H9 (cell line): ENCODE measurements around the gene TBX1. TPM values are rescaled to one million over a fixed set of nuclear protein-coding genes. Genes with fewer than 3 reads are reported as not detected.
A peak's percentile ranks its signal among the peaks of the same experiment; 100 is the strongest.

Experiments used
- DNase-seq: peaks from one replicate; pipeline ENCODE4 v3.0.0-alpha.2; 2017
- H2AFZ ChIP-seq: one replicate; pipeline ENCODE4 v1.6.1; 2013; ENCODE audit warnings: mild to moderate bottlenecking, low read length, control low read depth, moderate library complexity
- H2AK5ac ChIP-seq: 2 replicates; pipeline ENCODE4 v1.6.1; 2013; ENCODE audit warnings: low read length, control low read depth, mixed read lengths; ENCODE audit not compliant: insufficient read length
- H2BK120ac ChIP-seq: one replicate; pipeline ENCODE4 v1.6.1; 2013; ENCODE audit warnings: low read depth, mild to moderate bottlenecking, low read length, control low read depth, inconsistent platforms; ENCODE audit not compliant: poor library complexity, severe bottlenecking
- H2BK12ac ChIP-seq: 2 replicates; pipeline ENCODE4 v1.6.1; 2013; ENCODE audit warnings: low read length, control low read depth, mixed read lengths, low read depth; ENCODE audit not compliant: insufficient read length
- H2BK15ac ChIP-seq: 2 replicates; pipeline ENCODE4 v1.6.1; 2013; ENCODE audit warnings: low read depth, low read length, control low read depth
- H2BK20ac ChIP-seq: one replicate; pipeline ENCODE4 v1.6.1; 2013; ENCODE audit warnings: low read depth, mild to moderate bottlenecking, low read length, control low read depth, inconsistent platforms; ENCODE audit not compliant: poor library complexity, severe bottlenecking
- H2BK5ac ChIP-seq: 2 replicates; pipeline ENCODE4 v1.6.1; 2013; ENCODE audit warnings: low read length, control low read depth, mixed read lengths; ENCODE audit not compliant: insufficient read length
- H3K14ac ChIP-seq: 2 replicates; pipeline ENCODE4 v1.6.1; 2013; ENCODE audit warnings: low read length, control low read depth; ENCODE audit not compliant: insufficient read depth
- H3K18ac ChIP-seq: 2 replicates; pipeline ENCODE4 v1.6.1; 2013; ENCODE audit warnings: low read depth, mild to moderate bottlenecking, mixed read lengths, low read length, control low read depth; ENCODE audit not compliant: insufficient read length
- H3K23ac ChIP-seq: 2 replicates; pipeline ENCODE4 v1.6.1; 2013; ENCODE audit warnings: low read length, control low read depth, mixed read lengths, low read depth; ENCODE audit not compliant: insufficient read length
- H3K23me2 ChIP-seq: 2 replicates; pipeline ENCODE4 v1.6.1; 2013; ENCODE audit warnings: low read depth, mild to moderate bottlenecking, mixed read lengths, low read length, control low read depth; ENCODE audit not compliant: insufficient read length, poor library complexity, severe bottlenecking
- H3K27ac ChIP-seq: 2 replicates; pipeline ENCODE4 v1.5.1; 2013; ENCODE audit warnings: low read length, control low read depth, mixed read lengths, low read depth; ENCODE audit not compliant: insufficient read length
- H3K27me3 ChIP-seq: 2 replicates; pipeline ENCODE4 v1.6.1; 2013; ENCODE audit warnings: low read length, control low read depth, inconsistent platforms; ENCODE audit not compliant: insufficient read depth
- H3K4ac ChIP-seq: 2 replicates; pipeline ENCODE4 v1.6.1; 2013; ENCODE audit warnings: low read depth, mild to moderate bottlenecking, control low read depth, inconsistent platforms, low read length, moderate library complexity
- H3K4me1 ChIP-seq: 2 replicates; pipeline ENCODE4 v1.6.1; 2013; ENCODE audit warnings: low read length, control low read depth, inconsistent platforms; ENCODE audit not compliant: insufficient read depth
- H3K4me2 ChIP-seq: 2 replicates; pipeline ENCODE4 v1.6.1; 2013; ENCODE audit warnings: low read length, control low read depth, mixed read lengths; ENCODE audit not compliant: insufficient read length, insufficient read depth
- H3K56ac ChIP-seq: 2 replicates; pipeline ENCODE4 v1.6.1; 2013; ENCODE audit warnings: low read depth, mild to moderate bottlenecking, mixed read lengths, low read length, control low read depth; ENCODE audit not compliant: insufficient read length
- H3K79me1 ChIP-seq: 2 replicates; pipeline ENCODE4 v1.6.1; 2013; ENCODE audit warnings: low read depth, mild to moderate bottlenecking, moderate library complexity, low read length, control low read depth, inconsistent platforms; ENCODE audit not compliant: insufficient read depth, poor library complexity, severe bottlenecking
- H3K79me2 ChIP-seq: 2 replicates; pipeline ENCODE4 v1.6.1; 2013; ENCODE audit warnings: low read length, control low read depth, inconsistent platforms; ENCODE audit not compliant: insufficient read depth
- H3K9ac ChIP-seq: 2 replicates; pipeline ENCODE4 v1.6.1; 2013; ENCODE audit warnings: low read length, control low read depth, mixed read lengths; ENCODE audit not compliant: insufficient read length; ENCODE audit errors: extremely low read depth
- H3K9me3 ChIP-seq: one replicate; pipeline ENCODE4 v1.6.1; 2013; ENCODE audit warnings: low read depth, low read length, inconsistent platforms; ENCODE audit not compliant: control insufficient read depth
- H3T11ph ChIP-seq: one replicate; pipeline ENCODE4 v1.6.1; 2013; ENCODE audit warnings: mild to moderate bottlenecking, low read length, control low read depth, inconsistent platforms
- H4K20me1 ChIP-seq: one replicate; pipeline ENCODE4 v1.6.1; 2013; ENCODE audit not compliant: control insufficient read depth, insufficient read length, insufficient read depth
- H4K5ac ChIP-seq: 2 replicates; pipeline ENCODE4 v1.6.1; 2013; ENCODE audit warnings: low read depth, mild to moderate bottlenecking, mixed read lengths, low read length, control low read depth; ENCODE audit not compliant: insufficient read length
- H4K8ac ChIP-seq: replicated peaks from 2 replicates; pipeline ENCODE4 v1.6.1; 2013; ENCODE audit warnings: low read length, control low read depth, mixed read lengths, low read depth; ENCODE audit not compliant: insufficient read length
- H4K91ac ChIP-seq: 2 replicates; pipeline ENCODE4 v1.6.1; 2013; ENCODE audit warnings: low read depth, mild to moderate bottlenecking, moderate library complexity, mixed read lengths, low read length, control low read depth; ENCODE audit not compliant: insufficient read length
- H3K27ac Mint-ChIP-seq, 3 experiments: 2 replicates in 2 of 3; 3 replicates in 1 of 3; pipeline ENCODE4 v1.8.0; 2020 to 2021; ENCODE audit warnings: mixed read lengths in 3 of 3, mild to moderate bottlenecking in 1 of 3, moderate library complexity in 1 of 3
- H3K27me3 Mint-ChIP-seq: 2 replicates; pipeline ENCODE4 v1.8.0; 2021; ENCODE audit warnings: low read depth, mild to moderate bottlenecking, moderate library complexity, mixed read lengths
- H3K36me3 Mint-ChIP-seq, 3 experiments: 2 replicates in 2 of 3; 3 replicates in 1 of 3; pipeline ENCODE4 v1.8.0; 2020 to 2021; ENCODE audit warnings: low read depth in 3 of 3, mixed read lengths in 3 of 3; ENCODE audit not compliant: insufficient read depth in 1 of 3
- H3K4me1 Mint-ChIP-seq, 2 experiments: 2 replicates each; pipeline ENCODE4 v1.8.0; 2020; ENCODE audit warnings: mixed read lengths in 2 of 2
- H3K4me3 Mint-ChIP-seq, 2 experiments: 2 replicates in 1 of 2; 3 replicates in 1 of 2; pipeline ENCODE4 v1.8.0; 2020 to 2021; ENCODE audit warnings: mild to moderate bottlenecking in 2 of 2, mixed read lengths in 2 of 2, moderate library complexity in 1 of 2
- H3K9me3 Mint-ChIP-seq, 2 experiments: 2 replicates in 1 of 2; 3 replicates in 1 of 2; pipeline ENCODE4 v1.8.0; 2020; ENCODE audit warnings: mild to moderate bottlenecking in 2 of 2, mixed read lengths in 2 of 2, moderate library complexity in 1 of 2
- WGBS: extraction: QIAGEN DNeasy Blood & Tissue Kit; methylation state at CpG from one replicate; pipeline ENCODE4 v1.1.7; 2013; ENCODE audit warnings: missing lambda C conversion rate, low lambda C conversion rate, mixed read lengths; ENCODE audit not compliant: insufficient read length; ENCODE audit errors: extremely low coverage; 5-methylcytosine and 5-hydroxymethylcytosine counted together
- total RNA-seq: library from RNA; stranded (reverse); gene quantifications from 2 replicates; pipeline ENCODE4 v1.2.1, GENCODE V29; 2021
- TF ChIP-seq, protein P1 (sequence below): fragments of 200-600 bp; sonication (generic); conservative IDR thresholded peaks from 3 replicates; pipeline ENCODE4 v1.8.0; 2021; ENCODE audit warnings: antibody characterized with exemption, mild to moderate bottlenecking

The TBX1 gene
- total RNA-seq, 1 experiment from 2014 or later = 2.2 TPM

GRCh38 chr22:19758896-19759426, 1.6 kb upstream of the TBX1 start:
- Histone ChIP-seq H2BK120ac (no peak overlapping the region), H3K9ac (no peak overlapping the region), H3K23ac (no peak overlapping the region), H3T11ph (no peak overlapping the region), H3K14ac (no peak overlapping the region), H2BK5ac (no peak overlapping the region), H3K4me2 (peak overlapping the region; percentile 8), H3K27ac (no peak overlapping the region), H3K27me3 (peaks cover 86% of the 10 kb centered on the region), H3K9me3 (no peaks in the 10 kb centered on the region), H2BK12ac (no peak overlapping the region), H2AFZ (no peak overlapping the region), H3K23me2 (no peaks in the 10 kb centered on the region), H4K20me1 (peaks cover 3% of the 10 kb centered on the region), H2AK5ac (no peak overlapping the region), H2BK20ac (no peak overlapping the region), H4K91ac (no peak overlapping the region), H3K79me2 (no peaks in the 10 kb centered on the region), H3K4ac (no peak overlapping the region), H4K5ac (no peak overlapping the region), H3K56ac (no peak overlapping the region), H3K79me1 (no peaks in the 10 kb centered on the region), H3K4me1 (no peaks in the 10 kb centered on the region; the same call in 1 of the 2 replicates), H4K8ac (no peak overlapping the region), H3K18ac (no peak overlapping the region), H2BK15ac (no peak overlapping the region)
- WGBS = no CpG with 5 or more reads among the region's 21 CpGs
- DNase-seq = no peak
- H3K4me3 Mint-ChIP-seq = peak overlapping the region in 1 of 2 experiments; percentile 64; a peak in 1 of 5 replicates
- H3K27ac Mint-ChIP-seq = no peak overlapping the region
- peaks cover 90% of the 10 kb centered on the region for H3K27me3 Mint-ChIP-seq
- TF ChIP-seq, protein P1, sequence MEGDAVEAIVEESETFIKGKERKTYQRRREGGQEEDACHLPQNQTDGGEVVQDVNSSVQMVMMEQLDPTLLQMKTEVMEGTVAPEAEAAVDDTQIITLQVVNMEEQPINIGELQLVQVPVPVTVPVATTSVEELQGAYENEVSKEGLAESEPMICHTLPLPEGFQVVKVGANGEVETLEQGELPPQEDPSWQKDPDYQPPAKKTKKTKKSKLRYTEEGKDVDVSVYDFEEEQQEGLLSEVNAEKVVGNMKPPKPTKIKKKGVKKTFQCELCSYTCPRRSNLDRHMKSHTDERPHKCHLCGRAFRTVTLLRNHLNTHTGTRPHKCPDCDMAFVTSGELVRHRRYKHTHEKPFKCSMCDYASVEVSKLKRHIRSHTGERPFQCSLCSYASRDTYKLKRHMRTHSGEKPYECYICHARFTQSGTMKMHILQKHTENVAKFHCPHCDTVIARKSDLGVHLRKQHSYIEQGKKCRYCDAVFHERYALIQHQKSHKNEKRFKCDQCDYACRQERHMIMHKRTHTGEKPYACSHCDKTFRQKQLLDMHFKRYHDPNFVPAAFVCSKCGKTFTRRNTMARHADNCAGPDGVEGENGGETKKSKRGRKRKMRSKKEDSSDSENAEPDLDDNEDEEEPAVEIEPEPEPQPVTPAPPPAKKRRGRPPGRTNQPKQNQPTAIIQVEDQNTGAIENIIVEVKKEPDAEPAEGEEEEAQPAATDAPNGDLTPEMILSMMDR = no peak
- peaks cover 23 to 47% of the 10 kb centered on the region in 2 experiments for H3K4me1 Mint-ChIP-seq
- peaks cover 0 to 3% (median 0%) of the 10 kb centered on the region in 3 experiments; a peak in 2 of 7 replicates for H3K36me3 Mint-ChIP-seq
- peaks cover 8 to 10% of the 10 kb centered on the region in 2 experiments; a peak in 4 of 5 replicates for H3K9me3 Mint-ChIP-seq
